Measurements from ENCODE around the gene CTNS.

CTNS gene

DNA sequence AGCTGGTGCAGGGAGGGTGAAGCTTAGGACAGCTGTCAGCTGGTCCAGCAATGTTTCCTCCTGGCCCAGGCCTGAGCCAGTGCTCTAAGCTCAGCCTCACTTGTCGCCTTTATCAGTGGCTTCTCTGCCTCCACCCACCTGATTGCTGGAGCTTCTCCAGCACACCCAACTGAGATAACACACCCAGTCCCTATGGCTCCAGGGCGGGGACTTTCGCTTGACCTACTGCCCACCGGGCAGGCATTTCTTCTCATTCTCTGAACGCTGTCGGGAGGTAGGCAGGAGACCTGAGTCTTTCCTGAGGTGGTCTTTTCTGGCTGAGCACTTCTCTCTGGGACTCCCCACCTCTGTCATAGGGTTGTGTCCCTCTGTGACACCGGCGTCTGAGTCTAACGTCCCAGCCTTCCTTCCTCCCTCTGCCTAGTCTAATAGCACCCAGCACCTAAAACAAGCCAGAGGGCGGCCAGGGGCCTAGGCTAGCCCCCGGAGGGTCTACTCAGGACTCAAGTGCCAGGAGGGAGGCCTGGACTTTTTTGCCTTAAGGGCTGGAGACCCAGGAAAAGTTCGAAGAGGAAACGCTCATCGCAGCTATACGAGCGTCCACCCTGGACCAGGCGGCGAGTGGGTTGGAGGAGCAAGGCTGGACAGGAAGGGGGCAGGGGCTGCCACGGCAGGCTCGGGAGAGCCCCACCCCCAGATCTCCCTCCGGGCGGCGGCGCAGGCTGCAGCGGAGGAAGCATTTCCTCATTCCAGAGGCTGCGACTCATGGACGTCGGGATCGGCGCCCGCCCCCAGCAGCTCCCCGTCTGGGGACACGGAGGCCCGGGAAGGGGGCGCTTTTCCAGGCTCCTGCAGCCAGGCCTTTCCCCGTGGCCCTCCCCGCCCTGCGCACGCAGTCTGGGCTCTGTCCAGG lies 31.1 kb downstream of the CTNS start (continued):
- TF ChIP-seq, protein P1, sequence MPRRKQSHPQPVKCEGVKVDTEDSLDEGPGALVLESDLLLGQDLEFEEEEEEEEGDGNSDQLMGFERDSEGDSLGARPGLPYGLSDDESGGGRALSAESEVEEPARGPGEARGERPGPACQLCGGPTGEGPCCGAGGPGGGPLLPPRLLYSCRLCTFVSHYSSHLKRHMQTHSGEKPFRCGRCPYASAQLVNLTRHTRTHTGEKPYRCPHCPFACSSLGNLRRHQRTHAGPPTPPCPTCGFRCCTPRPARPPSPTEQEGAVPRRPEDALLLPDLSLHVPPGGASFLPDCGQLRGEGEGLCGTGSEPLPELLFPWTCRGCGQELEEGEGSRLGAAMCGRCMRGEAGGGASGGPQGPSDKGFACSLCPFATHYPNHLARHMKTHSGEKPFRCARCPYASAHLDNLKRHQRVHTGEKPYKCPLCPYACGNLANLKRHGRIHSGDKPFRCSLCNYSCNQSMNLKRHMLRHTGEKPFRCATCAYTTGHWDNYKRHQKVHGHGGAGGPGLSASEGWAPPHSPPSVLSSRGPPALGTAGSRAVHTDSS (tag by site-specific recombination; IDR thresholded peaks at IDR 0.05) = no peak
- TF ChIP-seq SP2 (tag by site-specific recombination; IDR thresholded peaks at IDR 0.05) = peak; percentile 51
- 0 out of 2 replicates have a peak, but pooled peaks have one; percentile 32 for TF ChIP-seq ZBTB21 (tag by site-specific recombination; IDR thresholded peaks at IDR 0.05)
- no peak for TF ChIP-seq ZNF175 (tag by site-specific recombination; IDR thresholded peaks at IDR 0.05)
- TF ChIP-seq, protein P2, sequence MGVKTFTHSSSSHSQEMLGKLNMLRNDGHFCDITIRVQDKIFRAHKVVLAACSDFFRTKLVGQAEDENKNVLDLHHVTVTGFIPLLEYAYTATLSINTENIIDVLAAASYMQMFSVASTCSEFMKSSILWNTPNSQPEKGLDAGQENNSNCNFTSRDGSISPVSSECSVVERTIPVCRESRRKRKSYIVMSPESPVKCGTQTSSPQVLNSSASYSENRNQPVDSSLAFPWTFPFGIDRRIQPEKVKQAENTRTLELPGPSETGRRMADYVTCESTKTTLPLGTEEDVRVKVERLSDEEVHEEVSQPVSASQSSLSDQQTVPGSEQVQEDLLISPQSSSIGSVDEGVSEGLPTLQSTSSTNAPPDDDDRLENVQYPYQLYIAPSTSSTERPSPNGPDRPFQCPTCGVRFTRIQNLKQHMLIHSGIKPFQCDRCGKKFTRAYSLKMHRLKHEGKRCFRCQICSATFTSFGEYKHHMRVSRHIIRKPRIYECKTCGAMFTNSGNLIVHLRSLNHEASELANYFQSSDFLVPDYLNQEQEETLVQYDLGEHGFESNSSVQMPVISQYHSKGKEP (tag by site-specific recombination; IDR thresholded peaks at IDR 0.05) = no peak
- no peak for TF ChIP-seq ZNF610 (tag by site-specific recombination; IDR thresholded peaks at IDR 0.05; ENCODE audit: borderline replicate concordance)
- TF ChIP-seq ZNF843 (tag by site-specific recombination; IDR thresholded peaks at IDR 0.05) = 0 out of 2 replicates have a peak, but pooled peaks have one; percentile 19
- peak; percentile 77; the same call in 1 of the 2 replicates for TF ChIP-seq ZNF24 (tag by site-specific recombination; IDR thresholded peaks at IDR 0.05)
- no peak for TF ChIP-seq MZF1 (tag by site-specific recombination; IDR thresholded peaks at IDR 0.05; ENCODE audit: borderline replicate concordance)
- no peak for TF ChIP-seq ZNF223 (tag by site-specific recombination; IDR thresholded peaks at IDR 0.05)
- 0 out of 2 replicates have a peak, but pooled peaks have one; percentile 19 for TF ChIP-seq ZNF394 (tag by site-specific recombination; IDR thresholded peaks at IDR 0.05; ENCODE audit: borderline replicate concordance)
- TF ChIP-seq ZFP69B (tag by site-specific recombination; IDR thresholded peaks at IDR 0.05) = no peak
- no peak for TF ChIP-seq ZNF16 (tag by site-specific recombination; IDR thresholded peaks at IDR 0.05; ENCODE audit: low read depth)
- TF ChIP-seq ZNF768 (tag by site-specific recombination; IDR thresholded peaks at IDR 0.05) = no peak
- TF ChIP-seq ZNF202 (tag by site-specific recombination; IDR thresholded peaks at IDR 0.05; ENCODE audit: borderline replicate concordance) = no peak
- TF ChIP-seq ZNF629 (tag by site-specific recombination; IDR thresholded peaks at IDR 0.05) = peak; percentile 64; the same call in 1 of the 2 replicates
- TF ChIP-seq ZNF626 (tag by site-specific recombination; IDR thresholded peaks at IDR 0.05) = no peak
- TF ChIP-seq SCRT1 (tag by site-specific recombination; IDR thresholded peaks at IDR 0.05; ENCODE audit: borderline replicate concordance) = no peak
- no peak for TF ChIP-seq ZNF169 (tag by site-specific recombination; IDR thresholded peaks at IDR 0.05)
- no peak for TF ChIP-seq ZNF48 (tag by site-specific recombination; IDR thresholded peaks at IDR 0.05)
- peak; percentile 75 for TF ChIP-seq EGR2 (tag by site-specific recombination; IDR thresholded peaks at IDR 0.05; ENCODE audit: low read depth)
- no peak for TF ChIP-seq ZNF292 (tag by site-specific recombination; IDR thresholded peaks at IDR 0.05; ENCODE audit: borderline replicate concordance, low read depth)
- TF ChIP-seq ZNF114 (tag by site-specific recombination; IDR thresholded peaks at IDR 0.05) = no peak
- no peak for TF ChIP-seq ZNF544 (tag by site-specific recombination; IDR thresholded peaks at IDR 0.05)
- TF ChIP-seq BCL6B (tag by site-specific recombination; IDR thresholded peaks at IDR 0.05) = no peak
- no peak for TF ChIP-seq ZNF510 (tag by site-specific recombination; IDR thresholded peaks at IDR 0.05; ENCODE audit: insufficient replicate concordance)
- TF ChIP-seq HOXD13 (CRISPR knock-in tag; IDR thresholded peaks at IDR 0.05; ENCODE audit: borderline replicate concordance) = no peak
- TF ChIP-seq ZNF645 (tag by site-specific recombination; IDR thresholded peaks at IDR 0.05) = no peak
- no peak for TF ChIP-seq ZNF449 (tag by site-specific recombination; IDR thresholded peaks at IDR 0.05)
- peak; percentile 75 for TF ChIP-seq GLIS1 (tag by site-specific recombination; IDR thresholded peaks at IDR 0.05)
- no peak for TF ChIP-seq RBAK (tag by site-specific recombination; IDR thresholded peaks at IDR 0.05)
- peak; percentile 96 for TF ChIP-seq GLIS2 (tag by site-specific recombination; IDR thresholded peaks at IDR 0.05)

All from HEK293 (cell line).